ACHN (cell line): ENCODE measurements around the gene UNC93A.
"Not testable (repeated sequence)": the region's sequence is repeated elsewhere in the genome, so short reads cannot be mapped to it uniquely, and the experiment has no call there.

Source experiments
- DNase-seq: peaks from one replicate; pipeline ENCODE4 v3.0.0-alpha.2; 2015
- in situ Hi-C: cut with HindIII; loops from 2 replicates; pipeline ENCODE4 v1.10.0; 2017; ENCODE audit warnings: low sequenced_read_pairs, low pct_ligation_motif_present, low pct_unique_long_range_greater_than_20kb

The UNC93A gene

GRCh38 chr6:167290786-167291622, at the start of gene UNC93A:
Gene UNC93A, plus strand, starts transcription at chr6:167291315. Its CDS starts 175 bp downstream, at chr6:167291490.
- in situ Hi-C loops, result no loop called here
- DNase-seq, result no peak

DNA sequence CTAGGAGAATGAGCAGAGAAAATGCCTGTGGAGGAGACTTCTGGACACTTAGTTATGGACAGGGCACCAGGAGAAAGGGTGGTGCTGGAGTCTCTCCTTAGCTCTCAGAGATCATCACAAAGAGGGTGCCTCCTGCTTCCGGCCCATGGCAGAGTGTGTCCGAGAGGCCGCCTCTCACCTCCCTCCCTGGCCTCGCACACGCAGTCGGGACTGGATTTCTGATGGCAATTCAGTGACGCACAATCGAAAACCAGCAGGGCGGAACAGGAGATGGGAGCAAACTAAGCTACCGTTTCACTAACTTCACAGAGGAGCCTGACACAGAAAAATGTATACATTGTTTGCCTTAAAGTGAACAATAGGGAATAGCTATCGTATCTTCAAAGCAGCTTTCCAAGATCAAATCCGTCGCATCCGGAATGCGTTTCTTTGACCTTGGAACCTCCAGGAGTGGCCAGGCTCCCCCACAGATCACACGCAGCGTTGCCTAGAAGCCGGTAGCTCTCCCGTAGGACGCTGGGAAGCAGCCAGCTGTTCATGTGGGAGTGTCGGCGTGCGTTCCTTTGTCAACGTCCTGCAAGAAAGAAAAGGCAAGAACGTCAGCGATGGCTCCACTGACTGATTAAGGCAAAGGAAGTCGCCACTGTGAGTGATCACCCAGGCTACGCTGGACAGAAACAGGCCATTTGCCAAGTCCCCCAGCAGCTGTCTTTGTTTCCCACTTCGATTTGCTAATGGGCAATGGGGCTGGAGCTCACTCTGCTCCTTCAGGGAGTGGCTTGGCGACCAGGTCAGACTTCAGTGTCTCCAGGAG, 49.6 kb upstream of the UNC93A start:
- in situ Hi-C loops, DNase-seq: not testable (repeated sequence)

DNA sequence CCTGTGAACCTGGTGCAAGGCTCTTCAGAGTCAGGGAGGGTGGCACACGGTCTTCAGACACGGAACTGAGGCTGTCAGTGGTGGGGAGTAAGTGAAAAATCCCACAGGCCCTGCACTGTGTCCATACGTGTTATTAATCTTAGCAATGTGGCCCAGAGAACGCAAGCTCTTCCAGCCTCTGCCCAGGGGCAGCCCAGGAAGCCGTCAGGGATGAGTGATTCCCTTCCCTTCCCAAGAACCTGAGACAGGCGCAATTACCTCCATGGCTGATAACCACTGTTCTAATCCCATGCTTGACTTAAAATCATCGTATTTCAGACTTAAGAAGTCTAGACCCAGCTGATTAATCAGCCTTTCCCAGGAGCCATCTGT, 49.0 kb upstream of the UNC93A start:
- in situ Hi-C loops, DNase-seq: not testable (repeated sequence)

GRCh38 chr6:167242511-167243051, 48.5 kb upstream of the UNC93A start:
- in situ Hi-C loops, result not testable (repeated sequence)

GRCh38 chr6:167244064-167244960, 46.8 kb upstream of the UNC93A start:
- DNase-seq, result no peak
- in situ Hi-C loops, result no loop called here

More at GRCh38 chr6:167242511-167243051, 48.5 kb upstream of the UNC93A start:
- not testable (repeated sequence) for DNase-seq

- no peak for DNase-seq
- in situ Hi-C loops, result no loop called here
Observed at GRCh38 chr6:167244991-167245390, 46.1 kb upstream of the UNC93A start.

DNA sequence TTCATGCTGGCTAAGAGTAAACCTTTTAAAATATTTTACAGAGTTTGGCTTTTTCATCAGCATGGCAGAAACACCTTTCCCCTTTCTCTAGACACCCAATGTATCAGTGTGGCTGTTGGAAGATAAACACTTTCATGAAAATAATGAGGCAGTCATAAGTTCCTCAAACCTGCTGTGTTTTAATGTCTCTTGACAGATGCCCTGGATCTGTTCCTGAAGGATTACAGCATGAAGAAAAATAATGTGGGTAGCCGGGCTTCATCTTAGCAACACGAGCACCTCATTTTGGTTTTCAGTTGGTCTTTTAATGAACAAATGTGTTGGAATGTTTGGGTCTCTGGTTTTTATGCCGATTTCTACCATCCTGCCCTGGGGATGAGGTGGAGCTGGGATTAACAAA, 45.5 kb upstream of the UNC93A start:
- DNase-seq, result no peak
- in situ Hi-C loops, result no loop called here

DNA sequence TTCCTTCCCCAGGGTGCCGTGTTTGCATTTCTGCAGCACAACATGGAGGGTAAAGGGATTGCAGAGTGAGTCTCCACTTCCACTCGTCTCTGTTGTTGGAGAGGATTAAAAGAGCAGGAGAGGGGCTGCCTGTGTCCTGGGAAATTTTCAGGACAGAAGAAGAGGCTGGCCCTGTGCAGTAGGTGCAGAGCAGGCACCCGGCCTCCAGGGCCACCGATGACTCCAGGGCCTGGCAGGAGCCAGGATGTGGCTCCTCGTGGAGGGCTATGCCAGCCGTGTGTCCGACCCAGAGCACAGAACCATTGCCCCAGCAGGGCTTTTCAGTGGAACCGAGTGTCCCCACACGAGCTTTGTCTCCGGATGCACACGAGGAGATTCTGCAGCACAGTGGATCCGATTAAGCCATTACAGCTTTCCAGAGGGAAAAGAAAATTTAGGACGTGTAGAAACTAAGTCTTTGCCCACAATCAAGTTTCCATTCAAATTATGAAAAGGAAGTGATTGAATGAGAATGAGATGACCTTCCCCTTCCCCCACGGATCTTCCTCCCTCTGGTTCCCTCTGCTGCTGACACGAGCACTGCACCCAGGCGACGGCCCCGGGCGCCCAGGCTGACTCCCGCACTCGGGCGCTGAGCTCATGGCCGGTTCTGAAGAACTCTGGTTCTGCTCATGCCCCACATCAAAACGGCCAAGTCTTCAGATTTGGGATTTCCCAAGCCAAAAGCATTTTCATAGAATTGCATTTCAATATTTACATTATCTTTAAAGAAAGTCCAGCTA, 43.1 kb upstream of the UNC93A start:
- in situ Hi-C loops, result no loop called here
- no peak for DNase-seq

GRCh38 chr6:167248878-167249455, 42.1 kb upstream of the UNC93A start:
- in situ Hi-C loops, DNase-seq: not testable (repeated sequence)

DNA sequence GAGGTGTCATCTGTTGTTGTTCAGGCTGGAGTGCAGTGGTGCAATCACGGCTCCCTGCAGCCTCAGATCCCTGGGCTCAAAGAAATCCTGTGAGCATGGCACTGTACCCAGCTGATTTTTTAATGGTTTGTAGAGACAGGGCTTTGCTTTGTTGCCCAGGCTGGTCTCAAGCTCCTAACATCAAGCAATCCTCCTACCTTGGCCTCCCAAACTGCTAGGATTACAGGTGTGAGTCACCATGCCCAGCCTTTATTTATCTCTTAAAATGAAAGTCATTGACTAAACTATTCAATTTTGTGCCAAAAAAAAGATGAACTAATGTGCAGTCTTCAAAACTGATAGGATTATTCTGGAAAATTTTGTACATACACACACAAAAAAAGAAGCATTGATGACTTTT, 38.8 kb upstream of the UNC93A start:
- in situ Hi-C loops, result no loop called here
- DNase-seq, result no peak

DNA sequence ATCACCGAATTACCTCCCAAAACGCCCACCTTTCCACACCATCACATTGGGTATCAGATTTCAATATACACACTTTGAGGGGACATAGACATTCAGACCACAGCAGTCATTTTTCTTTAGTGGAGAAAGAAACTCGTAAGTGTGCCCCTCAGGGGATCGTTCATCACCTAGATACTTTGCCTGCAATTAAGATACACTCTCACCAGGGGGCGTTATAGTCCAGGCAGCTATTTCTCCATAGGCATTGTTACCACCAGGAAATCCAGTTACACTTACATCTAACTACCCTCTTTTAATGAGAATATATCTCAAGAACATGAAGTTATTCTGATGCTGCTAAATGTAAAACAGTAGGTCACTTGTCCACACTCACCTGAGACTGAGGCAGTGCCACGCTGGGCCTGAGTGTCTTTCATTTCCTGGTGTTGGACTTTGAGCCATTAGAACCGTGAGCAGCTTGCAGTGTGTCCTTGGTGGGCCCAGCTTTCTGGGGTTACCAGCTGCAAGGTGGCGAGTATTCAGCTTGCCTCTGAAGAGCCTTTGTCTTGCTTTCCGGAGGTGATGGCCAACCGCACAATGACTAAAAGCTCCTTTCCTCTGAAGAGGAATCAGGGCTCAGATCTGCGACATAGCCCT, 35.1 kb upstream of the UNC93A start:
- DNase-seq, result no peak
- in situ Hi-C loops, result no loop called here

DNA sequence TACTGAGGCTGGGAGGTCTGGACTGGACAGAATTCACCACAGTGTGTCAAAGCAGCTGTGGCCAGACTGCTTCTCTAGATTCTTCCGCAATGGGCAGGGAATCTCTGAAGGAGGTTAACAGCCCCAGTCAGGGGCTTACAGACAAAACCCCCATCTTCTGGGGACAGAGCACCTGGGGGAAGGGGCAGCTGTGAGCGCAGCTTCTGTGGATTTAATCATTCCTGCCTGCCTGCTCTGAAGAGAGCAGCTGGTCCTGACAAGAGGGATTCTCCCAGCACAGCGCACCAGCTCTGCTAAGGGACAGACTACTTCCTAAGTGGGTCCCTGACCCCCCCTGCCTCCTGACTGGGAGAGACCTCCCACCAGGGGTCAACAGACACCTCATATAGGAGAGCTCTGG, 32.5 kb upstream of the UNC93A start:
- in situ Hi-C loops, result no loop called here
- no peak for DNase-seq

DNA sequence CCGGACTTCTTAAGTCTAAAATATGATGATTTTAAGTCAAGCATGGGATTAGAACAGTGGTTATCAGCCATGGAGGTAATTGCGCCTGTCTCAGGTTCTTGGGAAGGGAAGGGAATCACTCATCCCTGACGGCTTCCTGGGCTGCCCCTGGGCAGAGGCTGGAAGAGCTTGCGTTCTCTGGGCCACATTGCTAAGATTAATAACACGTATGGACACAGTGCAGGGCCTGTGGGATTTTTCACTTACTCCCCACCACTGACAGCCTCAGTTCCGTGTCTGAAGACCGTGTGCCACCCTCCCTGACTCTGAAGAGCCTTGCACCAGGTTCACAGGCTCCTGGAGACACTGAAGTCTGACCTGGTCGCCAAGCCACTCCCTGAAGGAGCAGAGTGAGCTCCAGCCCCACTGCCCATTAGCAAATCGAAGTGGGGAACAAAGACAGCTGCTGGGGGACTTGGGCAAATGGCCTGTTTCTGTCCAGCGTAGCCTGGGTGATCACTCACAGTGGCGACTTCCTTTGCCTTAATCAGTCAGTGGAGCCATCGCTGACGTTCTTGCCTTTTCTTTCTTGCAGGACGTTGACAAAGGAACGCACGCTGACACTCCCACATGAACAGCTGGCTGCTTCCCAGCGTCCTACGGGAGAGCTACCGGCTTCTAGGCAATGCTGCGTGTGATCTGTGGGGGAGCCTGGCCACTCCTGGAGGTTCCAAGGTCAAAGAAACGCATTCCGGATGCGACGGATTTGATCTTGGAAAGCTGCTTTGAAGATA, 24.9 kb upstream of the UNC93A start:
- in situ Hi-C loops, DNase-seq: not testable (repeated sequence)

DNA sequence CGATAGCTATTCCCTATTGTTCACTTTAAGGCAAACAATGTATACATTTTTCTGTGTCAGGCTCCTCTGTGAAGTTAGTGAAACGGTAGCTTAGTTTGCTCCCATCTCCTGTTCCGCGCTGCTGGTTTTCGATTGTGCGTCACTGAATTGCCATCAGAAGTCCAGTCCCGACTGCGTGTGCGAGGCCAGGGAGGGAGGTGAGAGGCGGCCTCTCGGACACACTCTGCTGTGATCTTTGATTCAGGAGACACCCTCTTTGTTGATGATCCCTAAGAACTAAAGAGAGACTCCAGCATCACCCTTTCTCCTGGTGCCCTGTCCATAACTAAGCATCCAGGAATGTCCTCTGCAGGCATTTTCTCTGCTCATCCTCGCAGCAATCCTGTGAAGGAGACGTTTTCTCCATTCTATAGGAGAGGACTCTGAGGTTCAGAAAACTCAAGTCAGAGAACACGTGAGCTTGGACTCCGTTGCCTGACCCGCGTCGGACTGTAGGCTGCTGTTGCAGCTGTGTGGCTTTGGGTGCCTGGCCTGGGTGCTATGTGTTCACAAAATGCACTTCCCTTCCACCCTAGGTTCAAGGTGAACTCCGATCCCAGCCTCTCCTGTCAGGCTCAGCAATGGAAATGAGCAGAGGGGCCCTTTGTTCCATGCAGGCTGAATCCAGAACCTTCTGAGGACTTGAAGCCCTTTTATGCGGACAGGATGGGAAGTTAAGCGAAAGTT, 24.1 kb upstream of the UNC93A start:
- DNase-seq, result no peak
- in situ Hi-C loops, result no loop called here

GRCh38 chr6:167267556-167267898, 23.6 kb upstream of the UNC93A start:
- DNase-seq, in situ Hi-C loops: not testable (repeated sequence)

GRCh38 chr6:167267921-167268401, 23.2 kb upstream of the UNC93A start:
- no peak for DNase-seq
- in situ Hi-C loops, result no loop called here
